Glomerular visceral epithelial cell (primary cell): ENCODE data around the gene TNS3.
"Not testable (repeated sequence)": the region's sequence is repeated elsewhere in the genome, so short reads cannot be mapped to it uniquely, and the experiment has no call there.

Experiments used
- DNase-seq: peaks from one replicate; pipeline ENCODE4 v3.0.0-alpha.2; 2016; ENCODE audit errors: extremely low spot score

The TNS3 gene

GRCh38 chr7:47581804-47582763 is at the start of gene TNS3:
TNS3 (minus strand) TSS chr7:47582111; CDS start chr7:47439636, 142,475 bp downstream.
- peak; percentile 62 for DNase-seq

- DNase-seq, result no peak
These were observed 49.8 kb upstream of the TNS3 start for GRCh38 chr7:47631711-47632110.

- no peak for DNase-seq
These were observed 45.8 kb upstream of the TNS3 start for GRCh38 chr7:47627580-47628283.

- DNase-seq, result no peak
These were observed 44.2 kb upstream of the TNS3 start for GRCh38 chr7:47625861-47626715.

GRCh38 chr7:47624689-47625088 is 42.8 kb upstream of the TNS3 start:
- DNase-seq, result no peak

- no peak for DNase-seq
These were observed 41.2 kb upstream of the TNS3 start for GRCh38 chr7:47622946-47623640.

GRCh38 chr7:47622586-47622945 is 40.7 kb upstream of the TNS3 start:
- DNase-seq, result no peak

GRCh38 chr7:47621979-47622561 is 40.2 kb upstream of the TNS3 start:
- no peak for DNase-seq

- DNase-seq, result no peak
These were observed 39.4 kb upstream of the TNS3 start for GRCh38 chr7:47621347-47621746.

GRCh38 chr7:47619806-47620205 is 37.9 kb upstream of the TNS3 start:
- no peak for DNase-seq

GRCh38 chr7:47617131-47617530 is 35.2 kb upstream of the TNS3 start:
- no peak for DNase-seq

- no peak for DNase-seq
These were observed 32.5 kb upstream of the TNS3 start for GRCh38 chr7:47614450-47614849.

GRCh38 chr7:47611045-47611511 is 29.2 kb upstream of the TNS3 start:
- DNase-seq, result no peak

GRCh38 chr7:47610506-47611044 is 28.7 kb upstream of the TNS3 start:
- DNase-seq, result no peak

GRCh38 chr7:47609803-47610452 is 28.0 kb upstream of the TNS3 start:
- no peak for DNase-seq

GRCh38 chr7:47606593-47607046 is 24.7 kb upstream of the TNS3 start:
- not testable (repeated sequence) for DNase-seq

- DNase-seq, result no peak
These were observed 24.1 kb upstream of the TNS3 start for GRCh38 chr7:47605816-47606575.

GRCh38 chr7:47604496-47604890 is 22.6 kb upstream of the TNS3 start:
- DNase-seq, result no peak
